Measurements from ENCODE around the gene IFIT1B. TPM values are rescaled to one million over a fixed set of nuclear protein-coding genes. Genes with fewer than 3 reads are reported as not detected.

IFIT1B gene
- total RNA-seq, 1 experiment from 2014 or later, result not detected

GRCh38 chr10:89395141-89395540 is 17.3 kb downstream of the IFIT1B start:
- ChIA-PET POLR2A (ENCODE audit: unreplicated experiment) (no interaction called here), CTCF (no interaction called here)
- no peaks in the 10 kb centered on the region for H3F3A ChIP-seq (ENCODE audit: insufficient read depth, low read depth)
- no peaks in the 10 kb centered on the region for H3K27me3 ChIP-seq (ENCODE audit: insufficient read depth, low read depth)
- H3K27ac ChIP-seq, result no peak overlapping the region
- intact Hi-C loops (cut with micrococcal nuclease; ENCODE audit: unreplicated experiment), result no loop called here
- no peak overlapping the region for H3K4me2 ChIP-seq
- H3K9me2 ChIP-seq (ENCODE audit: insufficient read depth), result no peaks in the 10 kb centered on the region
- TF ChIP-seq, protein P1, sequence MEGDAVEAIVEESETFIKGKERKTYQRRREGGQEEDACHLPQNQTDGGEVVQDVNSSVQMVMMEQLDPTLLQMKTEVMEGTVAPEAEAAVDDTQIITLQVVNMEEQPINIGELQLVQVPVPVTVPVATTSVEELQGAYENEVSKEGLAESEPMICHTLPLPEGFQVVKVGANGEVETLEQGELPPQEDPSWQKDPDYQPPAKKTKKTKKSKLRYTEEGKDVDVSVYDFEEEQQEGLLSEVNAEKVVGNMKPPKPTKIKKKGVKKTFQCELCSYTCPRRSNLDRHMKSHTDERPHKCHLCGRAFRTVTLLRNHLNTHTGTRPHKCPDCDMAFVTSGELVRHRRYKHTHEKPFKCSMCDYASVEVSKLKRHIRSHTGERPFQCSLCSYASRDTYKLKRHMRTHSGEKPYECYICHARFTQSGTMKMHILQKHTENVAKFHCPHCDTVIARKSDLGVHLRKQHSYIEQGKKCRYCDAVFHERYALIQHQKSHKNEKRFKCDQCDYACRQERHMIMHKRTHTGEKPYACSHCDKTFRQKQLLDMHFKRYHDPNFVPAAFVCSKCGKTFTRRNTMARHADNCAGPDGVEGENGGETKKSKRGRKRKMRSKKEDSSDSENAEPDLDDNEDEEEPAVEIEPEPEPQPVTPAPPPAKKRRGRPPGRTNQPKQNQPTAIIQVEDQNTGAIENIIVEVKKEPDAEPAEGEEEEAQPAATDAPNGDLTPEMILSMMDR (conservative IDR thresholded peaks at IDR 0.05), result no peak
- TF ChIP-seq EZH2 (IDR thresholded peaks at IDR 0.05; ENCODE audit: low read depth), result no peak
- no peaks in the 10 kb centered on the region; the same call in 1 of the 2 replicates for H3K9me3 ChIP-seq (ENCODE audit: insufficient read depth, low read depth)
- H3K4me3 ChIP-seq, result no peak overlapping the region
- peaks cover 7% of the 10 kb centered on the region for H3K4me1 ChIP-seq (replicated peaks; ENCODE audit: insufficient read depth)
- H4K20me1 ChIP-seq (ENCODE audit: insufficient read depth), result no peaks in the 10 kb centered on the region
- H3K36me3 ChIP-seq (ENCODE audit: low read depth), result no peaks in the 10 kb centered on the region
- BruUV-seq (replicated peaks), result no TSS peak
- DNase-seq, result no peak
- no peak overlapping the region for H2AFZ ChIP-seq
- H3K79me2 ChIP-seq (ENCODE audit: low read depth), result no peaks in the 10 kb centered on the region

GRCh38 chr10:89398003-89398749 is 20.3 kb downstream of the IFIT1B start:
- Histone ChIP-seq H3K4me2 (no peak overlapping the region), H3F3A (ENCODE audit: insufficient read depth, low read depth) (no peaks in the 10 kb centered on the region), H3K79me2 (ENCODE audit: low read depth) (no peaks in the 10 kb centered on the region), H3K27me3 (ENCODE audit: insufficient read depth, low read depth) (no peaks in the 10 kb centered on the region), H3K36me3 (ENCODE audit: low read depth) (no peaks in the 10 kb centered on the region), H3K9me2 (ENCODE audit: insufficient read depth) (no peaks in the 10 kb centered on the region), H4K20me1 (ENCODE audit: insufficient read depth) (no peaks in the 10 kb centered on the region), H2AFZ (no peak overlapping the region), H3K4me3 (no peak overlapping the region), H3K4me1 (replicated peaks; ENCODE audit: insufficient read depth) (peaks cover under 1% of the 10 kb centered on the region; the same call in 1 of the 2 replicates), H3K9me3 (ENCODE audit: insufficient read depth, low read depth) (no peaks in the 10 kb centered on the region; the same call in 1 of the 2 replicates), H3K27ac (no peak overlapping the region)
- no peak for TF ChIP-seq EZH2 (IDR thresholded peaks at IDR 0.05; ENCODE audit: low read depth)
- TF ChIP-seq, protein P1 (conservative IDR thresholded peaks at IDR 0.05), result no peak
- CTCF ChIA-PET, result no interaction called here
- POLR2A ChIA-PET (ENCODE audit: unreplicated experiment), result no interaction called here
- no TSS peak for BruUV-seq (replicated peaks)
- intact Hi-C loops (cut with micrococcal nuclease; ENCODE audit: unreplicated experiment), result no loop called here
- DNase-seq, result no peak

GRCh38 chr10:89399956-89400355 is 22.1 kb downstream of the IFIT1B start:
- CTCF ChIA-PET, result no interaction called here
- no peak overlapping the region for H3K4me3 ChIP-seq
- H3K4me1 ChIP-seq (replicated peaks; ENCODE audit: insufficient read depth), result no peaks in the 10 kb centered on the region
- H3K79me2 ChIP-seq (ENCODE audit: low read depth), result no peaks in the 10 kb centered on the region
- POLR2A ChIA-PET (ENCODE audit: unreplicated experiment), result no interaction called here
- BruUV-seq (replicated peaks), result no TSS peak
- H2AFZ ChIP-seq, result no peak overlapping the region
- H3F3A ChIP-seq (ENCODE audit: insufficient read depth, low read depth), result no peaks in the 10 kb centered on the region
- no peaks in the 10 kb centered on the region for H3K27me3 ChIP-seq (ENCODE audit: insufficient read depth, low read depth)
- intact Hi-C loops (cut with micrococcal nuclease; ENCODE audit: unreplicated experiment), result no loop called here
- no peak for DNase-seq
- TF ChIP-seq, protein P1 (conservative IDR thresholded peaks at IDR 0.05), result no peak
- no peak for TF ChIP-seq EZH2 (IDR thresholded peaks at IDR 0.05; ENCODE audit: low read depth)
- H3K9me2 ChIP-seq (ENCODE audit: insufficient read depth), result no peaks in the 10 kb centered on the region
- H3K36me3 ChIP-seq (ENCODE audit: low read depth), result no peaks in the 10 kb centered on the region
- no peaks in the 10 kb centered on the region for H4K20me1 ChIP-seq (ENCODE audit: insufficient read depth)
- no peak overlapping the region for H3K4me2 ChIP-seq
- no peaks in the 10 kb centered on the region; the same call in 1 of the 2 replicates for H3K9me3 ChIP-seq (ENCODE audit: insufficient read depth, low read depth)
- no peak overlapping the region for H3K27ac ChIP-seq

Measured in PC-9 (cell line).